Measurements from ENCODE around the gene SSTR1.
"Not testable (repeated sequence)": the region's sequence is repeated elsewhere in the genome, so short reads cannot be mapped to it uniquely, and the experiment has no call there.

The SSTR1 gene, protein sequence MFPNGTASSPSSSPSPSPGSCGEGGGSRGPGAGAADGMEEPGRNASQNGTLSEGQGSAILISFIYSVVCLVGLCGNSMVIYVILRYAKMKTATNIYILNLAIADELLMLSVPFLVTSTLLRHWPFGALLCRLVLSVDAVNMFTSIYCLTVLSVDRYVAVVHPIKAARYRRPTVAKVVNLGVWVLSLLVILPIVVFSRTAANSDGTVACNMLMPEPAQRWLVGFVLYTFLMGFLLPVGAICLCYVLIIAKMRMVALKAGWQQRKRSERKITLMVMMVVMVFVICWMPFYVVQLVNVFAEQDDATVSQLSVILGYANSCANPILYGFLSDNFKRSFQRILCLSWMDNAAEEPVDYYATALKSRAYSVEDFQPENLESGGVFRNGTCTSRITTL

DNA sequence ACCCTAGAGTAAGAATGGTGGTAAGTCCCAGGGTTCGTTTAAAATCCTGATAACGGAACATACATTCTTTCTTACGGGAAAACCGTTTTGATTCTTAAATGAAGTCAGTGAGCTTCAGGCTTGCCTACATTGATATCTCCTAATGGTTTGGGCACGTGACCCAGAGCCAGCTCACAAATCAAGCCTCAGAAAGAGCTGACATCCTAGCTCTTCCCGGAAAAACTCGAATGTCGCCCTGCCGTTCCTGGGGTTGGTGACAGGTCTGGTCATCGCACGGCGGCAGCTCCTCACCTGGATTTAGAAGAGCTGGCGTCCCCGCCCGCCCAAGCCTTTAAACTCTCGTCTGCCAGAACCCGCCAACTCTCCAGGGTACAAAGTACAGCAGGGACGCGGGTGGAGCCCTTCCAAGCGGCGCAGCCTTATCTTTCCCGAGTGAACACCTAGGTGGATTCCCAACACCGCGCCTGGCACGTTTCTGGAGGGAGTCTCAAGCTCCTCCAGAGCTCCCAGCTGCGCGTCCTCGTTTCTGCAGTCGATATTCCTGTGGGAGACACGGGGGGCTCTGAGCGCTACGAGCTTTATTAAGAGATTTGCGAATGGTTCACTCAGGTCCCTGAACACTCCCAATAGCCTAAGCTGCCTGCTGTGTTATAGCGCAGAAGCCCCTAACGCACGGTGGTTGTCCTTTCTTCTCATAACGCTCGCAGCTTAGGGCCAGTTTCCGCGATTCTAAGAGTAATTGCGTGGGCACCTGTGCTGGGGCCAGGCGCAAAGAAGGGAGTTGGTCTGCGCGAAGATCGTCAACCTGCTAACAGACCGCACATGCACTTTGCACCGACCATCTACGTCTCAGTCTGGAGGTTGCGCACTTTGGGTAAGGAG lies at the start of gene SSTR1:
Gene SSTR1, plus strand, starts transcription at position 169 of the 882 bp plus-strand sequence. CDS start 1,486 bp downstream, outside the sequence.
- no peak for DNase-seq (ENCODE audit: low spot score)

DNA sequence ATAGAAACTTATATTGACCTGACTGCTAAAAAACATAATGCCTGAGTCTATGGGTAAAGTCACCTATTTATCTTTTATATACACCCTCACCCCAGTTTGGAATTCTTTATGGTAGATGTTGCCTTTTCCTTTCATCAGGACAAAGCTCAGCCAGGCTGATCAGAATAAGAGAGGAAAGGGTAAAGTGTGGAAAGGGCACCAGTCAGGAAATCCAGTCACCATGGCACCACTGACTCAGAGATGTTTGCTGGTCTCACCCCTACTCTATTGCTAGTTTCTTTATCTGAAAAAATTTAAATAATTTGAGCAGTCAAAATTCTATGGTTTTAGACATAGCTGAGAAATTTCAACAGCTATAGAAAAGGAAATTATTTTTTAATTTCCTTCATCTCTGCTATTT lies 49.2 kb upstream of the SSTR1 start:
- DNase-seq (ENCODE audit: low spot score) = no peak

DNA sequence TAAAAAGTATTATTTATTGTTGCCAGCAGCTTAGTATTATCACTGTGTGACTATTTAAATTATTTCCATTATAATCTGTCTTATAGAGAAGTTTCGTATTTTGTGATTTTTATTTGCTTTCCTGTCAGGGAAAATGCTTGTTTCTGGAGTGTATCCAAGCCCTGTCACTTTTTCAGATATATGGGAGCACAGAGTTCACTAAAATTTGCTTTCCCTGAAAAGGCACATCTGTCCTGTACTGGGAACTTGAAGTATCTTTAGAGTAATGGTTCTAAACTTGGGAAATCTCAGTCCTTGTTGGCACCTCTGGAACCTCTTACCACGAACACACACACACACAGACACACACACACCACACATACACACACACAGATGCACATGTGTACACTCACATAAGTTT lies 39.3 kb upstream of the SSTR1 start:
- DNase-seq (ENCODE audit: low spot score) = no peak

DNA sequence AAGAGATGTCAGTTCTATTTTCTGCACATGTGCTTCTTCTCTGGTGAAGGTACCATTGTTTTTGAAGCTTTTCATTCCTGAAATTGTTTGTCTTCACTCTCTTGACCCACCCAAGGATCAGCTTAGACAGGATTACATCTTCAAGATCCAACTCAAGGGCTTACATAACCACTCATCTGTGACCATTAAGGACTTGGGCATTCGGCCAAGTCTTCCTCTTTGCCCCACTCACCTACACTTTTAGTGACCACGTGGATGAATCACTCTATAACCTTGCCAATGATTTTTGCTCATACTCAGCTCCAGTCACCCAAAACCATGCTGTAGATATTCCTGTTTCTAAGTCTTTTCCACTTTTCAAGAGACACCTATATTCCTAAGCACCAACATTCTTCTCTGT lies 36.5 kb upstream of the SSTR1 start:
- no peak for DNase-seq (ENCODE audit: low spot score)

DNA sequence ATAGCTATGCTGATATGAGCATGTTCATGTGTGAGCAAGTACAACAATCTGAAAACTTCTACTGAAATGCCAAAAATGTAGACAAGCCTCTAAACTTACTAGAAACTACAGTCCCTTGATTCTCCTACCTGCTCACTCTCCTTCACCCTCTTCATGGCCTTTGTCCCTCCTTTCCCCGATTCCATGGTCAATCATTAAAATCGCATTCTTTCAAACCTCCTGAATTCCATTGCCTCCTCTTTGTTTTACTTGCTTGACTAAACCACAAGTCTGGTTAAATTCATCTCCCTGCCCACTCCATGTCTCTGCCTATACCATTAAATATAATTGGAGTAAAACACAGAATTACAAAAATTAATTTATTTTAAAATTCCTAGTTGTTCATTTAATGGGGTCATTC lies 33.0 kb upstream of the SSTR1 start:
- DNase-seq (ENCODE audit: low spot score) = no peak

DNA sequence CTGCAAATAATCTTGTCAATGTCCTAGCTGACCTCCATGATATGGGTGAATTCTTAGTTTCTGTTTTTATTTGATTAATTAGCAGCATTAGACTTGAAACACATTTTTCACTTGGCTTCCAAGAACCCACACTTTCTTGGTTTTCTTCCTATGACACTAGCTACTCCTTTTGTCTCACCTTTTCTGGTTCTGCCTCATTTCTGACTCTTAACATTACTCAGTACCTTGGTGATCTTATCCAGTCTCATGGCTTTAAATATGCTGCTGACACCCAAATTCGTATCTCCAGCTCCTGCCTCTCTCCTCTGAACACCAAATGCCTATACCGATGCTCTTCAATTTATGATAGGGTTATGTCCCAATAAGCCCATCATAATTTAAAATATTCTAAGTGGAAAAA lies 32.0 kb upstream of the SSTR1 start:
- DNase-seq (ENCODE audit: low spot score) = no peak

DNA sequence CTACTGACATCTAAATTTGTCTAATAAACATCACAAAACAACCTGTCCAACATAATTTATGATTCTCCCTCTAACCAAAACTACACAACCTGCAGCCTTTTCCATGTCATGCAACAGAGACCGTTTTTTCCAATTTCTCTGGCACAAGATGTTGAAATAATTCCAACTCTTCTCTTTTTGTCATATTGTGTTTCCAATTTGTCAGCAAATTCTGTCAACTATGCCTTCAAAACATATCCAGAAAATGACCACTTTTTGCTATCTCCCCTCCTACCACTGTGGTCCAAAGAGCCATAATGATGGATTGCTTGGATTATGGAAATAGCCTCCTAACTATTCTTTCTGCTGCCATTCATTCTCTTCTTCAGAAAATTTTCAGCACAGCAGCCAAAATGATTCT lies 31.3 kb upstream of the SSTR1 start:
- no peak for DNase-seq (ENCODE audit: low spot score)

DNA sequence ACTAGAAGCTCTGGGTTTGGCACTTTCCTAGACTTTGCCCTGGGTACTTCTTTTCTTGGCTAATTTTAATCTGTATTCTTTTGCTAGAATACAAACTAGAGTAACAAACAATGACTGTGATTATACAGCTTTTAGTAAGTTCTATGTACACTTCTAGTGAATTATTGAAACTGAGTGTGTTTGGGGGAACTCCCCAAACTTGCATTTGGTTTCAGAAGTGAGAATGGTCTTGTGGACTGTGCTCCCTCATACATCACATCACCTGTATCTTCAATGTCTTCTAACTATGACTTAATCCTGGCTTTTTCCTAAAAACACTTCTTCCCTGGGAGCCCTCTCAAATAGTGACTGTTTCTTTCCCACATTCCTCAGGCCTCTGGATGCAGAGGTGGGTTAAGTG lies 23.6 kb upstream of the SSTR1 start:
- DNase-seq (ENCODE audit: low spot score) = no peak

DNA sequence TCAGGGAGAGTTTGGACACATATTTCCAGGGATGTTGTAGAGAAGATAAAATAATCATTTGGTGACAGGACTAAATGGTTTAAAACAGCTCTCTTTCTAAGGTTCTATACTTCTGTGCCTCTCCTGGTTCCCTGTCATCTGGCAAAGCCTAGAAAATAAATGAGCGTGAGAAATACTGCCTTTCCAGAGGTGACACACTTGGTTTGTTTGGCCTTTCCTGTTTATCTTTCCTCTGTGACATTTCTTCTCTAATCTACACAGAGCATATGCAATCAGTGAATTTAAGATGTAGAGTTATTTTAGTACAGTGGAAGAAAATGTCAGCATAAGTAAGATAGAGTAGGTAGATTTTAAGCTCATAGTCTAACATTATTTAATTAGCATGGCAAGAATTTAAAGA lies 22.0 kb upstream of the SSTR1 start:
- no peak for DNase-seq (ENCODE audit: low spot score)

DNA sequence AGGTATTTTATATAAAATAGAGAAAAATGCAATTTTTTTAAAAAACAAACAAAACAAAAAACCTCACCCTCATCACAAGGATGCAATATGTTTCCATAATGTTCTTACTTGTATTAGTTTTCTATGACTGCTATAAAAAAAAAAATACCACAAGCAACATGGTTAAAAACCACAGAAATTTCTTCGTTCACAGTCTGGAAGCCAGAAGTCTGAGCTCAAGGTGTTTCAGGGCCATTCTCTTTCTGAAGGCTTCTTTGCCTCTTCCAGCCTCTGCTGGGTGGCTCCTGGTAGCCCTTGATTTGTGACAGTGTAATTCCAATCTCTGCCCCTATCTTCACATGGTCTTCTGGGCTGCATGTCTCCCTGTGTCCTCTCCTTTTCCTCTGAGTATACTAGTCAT lies 21.5 kb upstream of the SSTR1 start:
- DNase-seq (ENCODE audit: low spot score) = no peak

DNA sequence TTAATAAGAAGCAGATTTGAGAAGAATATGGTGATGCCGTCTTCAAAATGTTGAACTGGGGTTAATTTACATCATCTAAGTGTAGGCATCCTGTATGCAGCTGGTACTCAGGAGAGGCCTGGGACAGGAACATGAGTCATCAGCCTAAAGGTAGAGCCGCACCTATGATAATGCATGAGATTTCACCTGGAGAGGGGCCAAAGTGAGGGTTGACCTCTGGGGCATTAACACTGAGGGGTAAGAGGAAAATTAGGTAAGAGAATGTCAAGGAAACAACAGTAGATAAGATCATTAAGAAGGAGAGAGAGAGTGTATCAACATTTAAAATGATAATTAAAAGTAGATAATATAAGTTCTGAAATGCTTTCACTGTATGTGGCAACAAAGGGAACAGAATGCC lies 20.2 kb upstream of the SSTR1 start:
- no peak for DNase-seq (ENCODE audit: low spot score)

DNA sequence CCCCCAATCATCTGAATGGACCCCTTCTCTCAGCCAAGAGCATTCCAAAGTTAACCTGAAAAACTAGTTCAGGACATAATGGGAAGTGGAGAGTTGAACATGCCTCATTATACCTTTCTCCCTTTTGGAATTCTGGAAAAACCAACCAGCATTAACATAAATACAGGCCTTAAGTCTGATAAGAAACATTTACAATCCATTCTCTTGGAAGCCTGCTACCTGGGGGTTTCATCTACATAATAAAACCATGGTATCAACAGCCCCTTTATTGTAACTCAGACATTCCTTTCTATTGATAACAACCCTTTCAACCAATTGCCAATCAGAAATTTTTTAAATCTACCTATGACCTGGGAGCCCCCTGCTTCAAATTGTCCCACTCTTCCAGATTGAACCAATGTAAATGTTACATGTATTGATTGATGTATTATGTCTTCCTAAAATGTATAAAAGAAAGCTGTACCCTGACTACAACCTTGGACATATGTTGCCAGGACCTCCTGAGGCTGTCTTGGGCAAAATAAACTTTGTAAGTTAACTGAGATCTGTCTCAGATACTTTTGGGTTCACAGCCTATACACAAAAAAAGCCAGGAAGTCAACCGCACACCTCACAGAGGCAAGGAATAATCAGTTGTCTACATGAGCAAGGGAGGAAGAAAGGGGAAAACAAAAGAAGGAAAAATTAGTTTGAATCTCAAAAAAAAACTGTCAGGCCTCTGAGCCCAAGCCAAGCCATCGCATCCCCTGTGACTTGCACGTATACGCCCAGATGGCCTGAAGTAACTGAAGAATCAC lies 17.6 kb upstream of the SSTR1 start:
- DNase-seq (ENCODE audit: low spot score) = no peak

DNA sequence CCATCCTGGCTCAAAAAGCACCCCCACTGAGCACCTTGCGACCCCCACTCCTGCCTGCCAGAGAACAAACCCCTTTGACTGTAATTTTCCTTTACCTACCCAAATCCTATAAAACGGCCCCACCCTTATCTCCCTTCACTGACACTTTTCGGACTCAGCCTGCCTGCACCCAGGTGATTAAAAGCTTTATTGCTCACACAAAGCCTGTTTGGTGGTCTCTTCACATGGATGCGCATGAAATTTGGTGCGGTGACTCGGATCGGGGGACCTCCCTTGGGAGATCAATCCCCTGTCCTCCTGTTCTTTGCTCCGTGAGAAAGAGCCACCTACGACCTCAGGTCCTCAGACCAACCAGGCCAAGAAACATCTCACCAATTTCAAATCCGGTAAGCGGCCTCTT lies 16.9 kb upstream of the SSTR1 start:
- DNase-seq (ENCODE audit: low spot score) = not testable (repeated sequence)

DNA sequence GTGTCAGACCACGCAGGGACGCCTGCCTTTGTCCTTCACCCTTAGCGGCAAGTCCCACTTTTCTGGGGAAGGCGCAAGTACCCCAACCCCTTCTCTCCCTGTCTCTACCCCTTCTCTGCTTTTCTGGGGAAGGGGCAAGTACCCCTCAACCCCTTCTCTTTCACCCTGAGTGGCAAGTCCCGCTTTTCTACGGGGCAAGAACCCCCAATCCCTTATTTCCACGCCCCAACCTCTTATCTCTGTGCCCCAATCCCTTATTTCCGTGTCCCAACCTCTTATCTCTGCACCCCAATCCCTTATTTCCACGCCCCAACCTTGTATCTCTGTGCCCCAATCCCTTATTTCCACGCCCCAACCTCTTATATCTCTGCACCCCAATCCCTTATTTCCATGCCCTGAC lies 16.2 kb upstream of the SSTR1 start:
- not testable (repeated sequence) for DNase-seq (ENCODE audit: low spot score)

DNA sequence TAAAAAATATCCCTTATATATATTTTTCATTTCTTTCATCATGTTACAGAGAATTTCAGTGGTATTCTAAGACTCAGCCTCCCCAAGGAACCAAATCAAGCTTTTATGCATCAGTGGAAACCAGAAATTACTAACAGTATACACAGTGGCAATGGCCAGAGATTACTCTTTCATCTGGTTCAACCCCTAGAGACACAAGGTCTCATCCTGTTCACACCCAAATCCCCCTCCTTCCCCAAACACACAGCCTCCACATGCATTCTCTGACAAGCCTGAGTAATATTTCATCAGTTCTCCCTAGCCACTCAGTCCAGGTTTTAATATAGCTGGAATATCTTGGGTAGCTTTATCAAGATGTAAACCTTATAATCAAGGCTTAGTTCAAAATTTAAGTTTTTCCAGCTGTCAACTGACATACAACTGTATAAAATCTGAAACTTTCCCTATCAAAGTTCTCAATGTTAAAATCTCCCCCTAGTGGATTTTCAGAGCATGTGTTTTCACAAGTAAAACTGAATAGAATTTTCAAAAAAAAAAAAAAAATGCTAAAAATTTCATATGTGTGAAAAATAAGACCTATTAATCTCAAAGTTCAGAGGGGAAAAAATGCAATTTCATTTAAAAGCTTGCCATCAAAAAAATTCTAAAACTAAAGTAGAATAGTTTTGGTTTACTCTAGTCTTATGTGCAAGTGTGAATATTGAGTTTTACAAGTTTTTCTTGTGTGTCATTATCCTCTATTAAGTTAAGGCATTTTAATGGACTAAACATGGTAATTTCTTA lies 10.5 kb upstream of the SSTR1 start:
- no peak for DNase-seq (ENCODE audit: low spot score)

DNA sequence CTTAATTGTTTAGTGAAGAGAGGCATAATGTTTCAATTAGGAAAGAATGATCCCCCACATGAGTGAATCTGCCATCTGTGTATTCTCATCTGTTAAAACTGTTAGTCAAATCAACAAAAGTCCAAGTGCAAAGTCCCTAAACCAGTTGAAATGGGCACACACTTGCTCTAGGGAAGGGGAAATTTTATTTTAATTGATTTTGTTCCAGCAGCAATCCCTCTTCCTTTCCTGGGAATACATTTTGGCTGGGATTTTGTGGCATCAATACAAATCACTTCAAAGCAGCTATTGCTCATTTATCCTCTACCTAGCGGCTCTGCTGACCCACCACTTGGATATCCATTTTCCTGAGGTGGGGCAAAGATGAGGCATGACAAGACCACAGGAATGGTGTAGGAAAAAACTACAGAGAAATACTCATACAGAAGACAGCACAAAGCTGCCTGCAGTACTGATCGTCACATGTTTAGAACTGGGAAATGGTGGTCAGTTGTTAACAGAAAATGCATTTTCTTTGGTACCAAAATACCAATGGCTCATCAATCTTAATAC lies 9.8 kb upstream of the SSTR1 start:
- DNase-seq (ENCODE audit: low spot score) = no peak

DNA sequence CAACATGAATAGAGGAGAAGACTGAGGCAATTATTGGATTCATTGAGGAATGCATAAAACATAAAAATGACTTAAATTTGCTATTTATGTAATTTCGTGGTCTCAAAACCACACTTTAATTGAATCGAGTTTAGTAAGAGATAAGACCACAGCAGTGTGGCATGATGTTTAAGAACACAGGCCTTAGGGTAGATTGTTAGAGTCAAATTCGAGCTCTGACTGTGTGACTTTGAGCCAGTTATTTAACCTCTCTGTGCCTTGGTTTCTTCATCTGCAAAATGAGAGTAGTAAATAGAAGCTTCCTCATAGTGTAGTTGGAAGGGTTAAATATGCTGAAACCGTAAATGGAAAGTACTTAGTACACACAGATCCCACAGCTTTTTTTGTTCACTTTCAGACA lies 9.3 kb upstream of the SSTR1 start:
- DNase-seq (ENCODE audit: low spot score) = no peak

DNA sequence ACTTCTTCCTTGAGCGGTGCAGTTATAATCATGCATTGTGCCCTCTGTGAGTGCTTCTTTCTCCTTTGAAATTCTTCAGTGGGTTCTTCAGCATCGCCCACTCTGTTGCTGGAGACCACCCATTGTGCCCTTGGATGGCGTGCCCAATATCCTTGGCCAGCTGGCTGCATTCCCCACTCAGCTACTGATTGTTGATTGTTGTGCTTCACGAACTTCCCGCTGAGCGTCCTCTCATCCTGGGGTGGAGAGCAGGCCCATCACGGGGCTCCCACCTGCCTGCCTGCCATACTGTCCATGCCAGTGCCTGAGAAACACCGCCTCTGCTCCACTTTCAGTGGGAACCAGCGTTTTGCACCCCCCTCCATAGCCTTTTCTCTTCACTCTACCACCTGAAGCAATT lies 8.6 kb upstream of the SSTR1 start:
- no peak for DNase-seq (ENCODE audit: low spot score)

DNA sequence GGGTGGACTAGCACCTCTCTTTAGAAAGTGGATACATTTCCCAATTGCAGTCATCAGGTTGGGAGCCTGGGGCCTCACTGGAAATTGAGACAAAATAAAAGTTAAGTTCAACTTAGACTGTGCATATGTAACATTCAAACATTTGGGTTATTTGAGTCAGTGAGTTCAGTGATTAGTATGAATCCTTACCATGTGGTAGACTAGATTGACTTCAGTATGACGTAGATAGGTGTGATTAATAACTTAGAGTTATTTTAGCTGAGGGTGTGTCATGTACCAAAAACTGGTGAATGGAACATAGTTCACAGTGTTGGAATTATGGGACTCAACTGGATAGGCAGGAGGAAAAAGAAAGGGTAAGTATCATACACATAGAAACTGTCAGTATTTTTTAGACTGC lies 8.0 kb upstream of the SSTR1 start:
- DNase-seq (ENCODE audit: low spot score) = no peak

DNA sequence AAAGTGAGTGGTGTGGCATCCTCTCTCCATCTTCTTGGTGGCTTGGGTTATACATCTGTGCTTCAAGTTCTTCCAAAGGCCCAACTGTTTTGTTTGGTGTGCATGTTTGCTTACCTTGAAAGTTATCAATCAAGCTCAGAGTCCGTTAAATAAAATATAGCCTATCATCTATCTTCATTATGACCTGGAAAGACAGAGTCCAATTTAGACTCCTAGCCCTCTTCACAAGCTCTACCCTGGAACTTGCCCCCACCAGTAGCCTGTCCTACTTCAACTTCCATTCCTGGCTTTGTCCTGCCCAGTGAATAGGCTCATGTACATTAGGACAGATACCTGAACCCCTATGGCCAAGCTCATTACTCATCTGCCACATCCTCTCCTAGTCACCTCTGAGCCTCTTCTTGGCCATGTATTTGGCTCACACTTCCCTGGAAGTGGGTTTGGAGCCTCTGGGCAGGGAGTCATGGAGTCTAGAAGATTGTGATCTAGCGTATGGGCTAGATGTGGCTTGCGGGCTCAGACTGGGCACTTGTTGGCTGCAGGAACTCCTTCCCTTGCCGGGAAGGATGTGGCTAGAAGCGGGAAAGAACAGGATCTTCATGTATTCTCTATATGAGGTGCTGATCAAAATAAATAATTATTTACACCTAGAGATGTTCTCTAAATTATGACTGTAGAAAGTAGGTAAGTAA lies 6.4 kb upstream of the SSTR1 start:
- DNase-seq (ENCODE audit: low spot score) = no peak

Data from COLO829 (cell line).